ENCODE results near the gene THRSP. TPM values are rescaled to one million over a fixed set of nuclear protein-coding genes. Genes with fewer than 3 reads are reported as not detected.
A peak's percentile ranks its signal among the peaks of the same experiment; 100 is the strongest.

THRSP gene
- total RNA-seq, 1 experiment from 2014 or later, result 0.25 TPM

GRCh38 chr11:78046486-78046854, 17.2 kb upstream of the THRSP start:
- H3K9me3 Mint-ChIP-seq (ENCODE audit: unreplicated experiment), result no peaks in the 10 kb centered on the region
- ChIA-PET POLR2A (interaction anchor here (1.4 to 1.5 kb wide), 2 partner anchors 52 to 93 kb away, joined by 6 to 11 read pairs; partner anchors contain the start of genes ALG8 and INTS4), CTCF (interaction anchor here (0.7 to 3.1 kb wide), 16 partner anchors 11 to 271 kb away, joined by 3 to 25 read pairs (median 6); partner anchors contain the start of genes INTS4 and NDUFC2)
- Histone ChIP-seq H3K36me3 (ENCODE audit: control insufficient read depth, insufficient read depth, low read length) (no peaks in the 10 kb centered on the region), H3K27me3 (replicated peaks; ENCODE audit: control insufficient read depth, insufficient read depth, low read length) (no peaks in the 10 kb centered on the region), H3K4me3 (ENCODE audit: low read depth, low read length) (peak overlapping the region; percentile 28), H3K4me1 (peaks cover 20% of the 10 kb centered on the region), H3K9me3 (no peaks in the 10 kb centered on the region)
- intact Hi-C loops (cut with micrococcal nuclease; ENCODE audit: unreplicated experiment), result loop anchor here (1.0 to 5.0 kb wide), 6 partner anchors 26 to 224 kb away; partner anchors contain the start of genes AAMDC, INTS4 and RSF1
- no TSS peak for BruUV-seq (replicated peaks)
- DNase-seq, result no peak
- H3K4me1 Mint-ChIP-seq (ENCODE audit: low read depth, unreplicated experiment), result peaks cover 28% of the 10 kb centered on the region
- H3K36me3 Mint-ChIP-seq (ENCODE audit: insufficient read depth, unreplicated experiment), result no peaks in the 10 kb centered on the region
- H3K27me3 Mint-ChIP-seq (ENCODE audit: insufficient read depth, unreplicated experiment), result no peaks in the 10 kb centered on the region
- TF ChIP-seq CTCF (IDR thresholded peaks at IDR 0.05; ENCODE audit: insufficient read depth in 1 of 2, low read depth in 1 of 2, low read length in 1 of 2, severe bottlenecking in 1 of 2, unreplicated experiment in 1 of 2), result no peak
- H3K4me3 Mint-ChIP-seq (ENCODE audit: unreplicated experiment), result peak overlapping the region; percentile 75
- peak overlapping the region; percentile 1 for H3K27ac Mint-ChIP-seq (ENCODE audit: unreplicated experiment)

- no TSS peak for BruUV-seq (replicated peaks)
- Mint-ChIP-seq H3K4me3 (ENCODE audit: unreplicated experiment) (no peak overlapping the region), H3K27ac (ENCODE audit: unreplicated experiment) (peak overlapping the region; percentile 54), H3K27me3 (ENCODE audit: insufficient read depth, unreplicated experiment) (no peaks in the 10 kb centered on the region), H3K36me3 (ENCODE audit: insufficient read depth, unreplicated experiment) (peaks cover 8% of the 10 kb centered on the region), H3K4me1 (ENCODE audit: low read depth, unreplicated experiment) (peaks cover 28% of the 10 kb centered on the region), H3K9me3 (ENCODE audit: unreplicated experiment) (no peaks in the 10 kb centered on the region)
- H3K36me3 ChIP-seq (ENCODE audit: control insufficient read depth, insufficient read depth, low read length), result no peaks in the 10 kb centered on the region
- DNase-seq, result peak in 1 of 2 experiments; percentile 32
- peak in 1 of 2 experiments; percentile 17 for TF ChIP-seq CTCF (IDR thresholded peaks at IDR 0.05; ENCODE audit: insufficient read depth in 1 of 2, low read depth in 1 of 2, low read length in 1 of 2, severe bottlenecking in 1 of 2, unreplicated experiment in 1 of 2)
- peaks cover 26% of the 10 kb centered on the region for H3K4me1 ChIP-seq
- H3K4me3 ChIP-seq (ENCODE audit: low read depth, low read length), result no peak overlapping the region
- no peaks in the 10 kb centered on the region for H3K9me3 ChIP-seq
- intact Hi-C loops (cut with micrococcal nuclease; ENCODE audit: unreplicated experiment), result loop anchor here (5.0 kb wide), 2 partner anchors 91 to 226 kb away; partner anchors contain the start of genes AAMDC and RSF1
- H3K27me3 ChIP-seq (replicated peaks; ENCODE audit: control insufficient read depth, insufficient read depth, low read length), result no peaks in the 10 kb centered on the region
- ChIA-PET POLR2A (interaction anchor here (1.1 kb wide), 1 partner anchor 42 kb away, joined by 4 read pairs; no protein-coding TSS in a partner anchor), CTCF (interaction anchor here (0.7 kb wide), 2 partner anchors 54 to 57 kb away, joined by 3 read pairs; no protein-coding TSS in a partner anchor)
Observed at GRCh38 chr11:78048561-78048960, 15.1 kb upstream of the THRSP start.

GRCh38 chr11:78049348-78049747, 14.3 kb upstream of the THRSP start:
- TF ChIP-seq CTCF (IDR thresholded peaks at IDR 0.05; ENCODE audit: insufficient read depth in 1 of 2, low read depth in 1 of 2, low read length in 1 of 2, severe bottlenecking in 1 of 2, unreplicated experiment in 1 of 2), result no peak
- DNase-seq, result no peak
- Histone ChIP-seq H3K36me3 (ENCODE audit: control insufficient read depth, insufficient read depth, low read length) (no peaks in the 10 kb centered on the region), H3K27me3 (replicated peaks; ENCODE audit: control insufficient read depth, insufficient read depth, low read length) (no peaks in the 10 kb centered on the region), H3K9me3 (no peaks in the 10 kb centered on the region), H3K4me3 (ENCODE audit: low read depth, low read length) (no peak overlapping the region), H3K4me1 (peaks cover 26% of the 10 kb centered on the region)
- Mint-ChIP-seq H3K27me3 (ENCODE audit: insufficient read depth, unreplicated experiment) (no peaks in the 10 kb centered on the region), H3K4me3 (ENCODE audit: unreplicated experiment) (no peak overlapping the region), H3K9me3 (ENCODE audit: unreplicated experiment) (no peaks in the 10 kb centered on the region), H3K4me1 (ENCODE audit: low read depth, unreplicated experiment) (peaks cover 28% of the 10 kb centered on the region), H3K36me3 (ENCODE audit: insufficient read depth, unreplicated experiment) (peaks cover 9% of the 10 kb centered on the region), H3K27ac (ENCODE audit: unreplicated experiment) (peak overlapping the region; percentile 54)
- CTCF ChIA-PET, result interaction anchor here (0.7 kb wide), 1 partner anchor 54 kb away, joined by 3 read pairs; no protein-coding TSS in a partner anchor
- no TSS peak for BruUV-seq (replicated peaks)
- POLR2A ChIA-PET, result interaction anchor here (1.1 kb wide), 1 partner anchor 41 kb away, joined by 4 read pairs; no protein-coding TSS in a partner anchor
- intact Hi-C loops (cut with micrococcal nuclease; ENCODE audit: unreplicated experiment), result loop anchor here (5.0 kb wide), 2 partner anchors 92 to 227 kb away; partner anchors contain the start of genes AAMDC and RSF1
